DND-41 (cell line): ENCODE results near the gene TAS2R1.

Experiments used
- ATAC-seq: fragments of 200-7000 bp; cut with Tn5 transposase; 3 replicates; pipeline ENCODE4 v1.9.1; 2021; ENCODE audit warnings: low read depth; ENCODE audit not compliant: insufficient read depth
- DNase-seq: peaks from one replicate; pipeline ENCODE4 v3.0.0-alpha.2; 2020
- H2AFZ ChIP-seq: 2 replicates; pipeline ENCODE4 v1.6.0; 2012; ENCODE audit warnings: low read depth, low read length
- H3K27ac ChIP-seq: 2 replicates; pipeline ENCODE4 v1.5.1; 2012; ENCODE audit warnings: low read length, inconsistent platforms
- H3K27me3 ChIP-seq: fragments of 200-600 bp; sonication (generic); 2 replicates; pipeline ENCODE4 v1.6.0; 2012; ENCODE audit warnings: low read length, mild to moderate bottlenecking, inconsistent platforms; ENCODE audit not compliant: insufficient read depth, poor library complexity
- H3K36me3 ChIP-seq: 2 replicates; pipeline ENCODE4 v1.5.1; 2012; ENCODE audit warnings: low read length, inconsistent platforms; ENCODE audit not compliant: insufficient read depth
- H3K4me1 ChIP-seq: 2 replicates; pipeline ENCODE4 v1.5.1; 2012; ENCODE audit warnings: mild to moderate bottlenecking, low read length; ENCODE audit not compliant: insufficient read depth
- H3K4me2 ChIP-seq: 2 replicates; pipeline ENCODE4 v1.6.0; 2012; ENCODE audit warnings: mild to moderate bottlenecking, moderate library complexity, low read length, inconsistent platforms; ENCODE audit not compliant: insufficient read depth
- H3K4me3 ChIP-seq, 2 experiments: fragments of 200-600 bp in 1 of 2; shearing (Covaris generic) in 1 of 2; 2 replicates each; pipeline ENCODE4 v1.5.1; 2012 to 2016; ENCODE audit warnings: inconsistent platforms in 2 of 2, low read length in 2 of 2, mild to moderate bottlenecking in 2 of 2, low read depth in 1 of 2, moderate library complexity in 1 of 2
- H3K79me2 ChIP-seq: 2 replicates; pipeline ENCODE4 v1.6.0; 2012; ENCODE audit warnings: low read length, inconsistent platforms; ENCODE audit not compliant: insufficient read depth
- H3K9ac ChIP-seq: 2 replicates; pipeline ENCODE4 v1.6.0; 2012; ENCODE audit warnings: low read depth, mild to moderate bottlenecking, inconsistent platforms, low read length, moderate library complexity
- H3K9me3 ChIP-seq: 2 replicates; pipeline ENCODE4 v1.5.1; 2012; ENCODE audit warnings: low read length, moderate library complexity, mild to moderate bottlenecking, inconsistent platforms; ENCODE audit not compliant: insufficient read depth, severe bottlenecking
- H4K20me1 ChIP-seq: 2 replicates; pipeline ENCODE4 v1.6.0; 2012; ENCODE audit warnings: low read length; ENCODE audit not compliant: insufficient read depth
- CTCF ChIP-seq: IDR thresholded peaks from 2 replicates; pipeline ENCODE4 v1.5.1; 2012; ENCODE audit warnings: borderline replicate concordance, low read length, moderate library complexity, mild to moderate bottlenecking; ENCODE audit not compliant: poor library complexity, severe bottlenecking; ENCODE audit errors: extremely low read depth
- EZH2 ChIP-seq: IDR thresholded peaks from 3 replicates; pipeline ENCODE4 v1.6.1; 2012; ENCODE audit warnings: borderline replicate concordance, low read depth, mild to moderate bottlenecking, moderate library complexity, low read length, inconsistent platforms; ENCODE audit not compliant: severe bottlenecking

Gene TAS2R1

DNA sequence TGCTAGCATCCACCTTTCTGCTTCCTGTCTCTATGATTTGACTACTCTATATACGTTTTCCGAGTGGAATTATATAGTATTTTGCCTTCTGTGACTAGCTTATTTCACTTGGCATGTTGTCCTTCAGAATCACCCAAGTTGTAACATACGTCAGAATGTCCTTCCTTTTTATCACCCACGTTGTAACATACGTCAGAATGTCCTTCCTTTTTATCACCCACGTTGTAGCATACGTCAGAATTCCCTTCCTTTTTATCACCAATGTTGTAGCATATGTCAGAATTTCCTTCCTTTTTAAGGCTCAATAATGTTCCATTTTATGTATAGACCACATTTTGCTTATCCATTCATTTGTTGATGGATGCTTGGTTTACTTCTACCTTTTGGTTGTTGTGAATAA is 22.9 kb upstream of the TAS2R1 start:
- Histone ChIP-seq H3K27ac (no peak overlapping the region), H4K20me1 (no peaks in the 10 kb centered on the region), H3K36me3 (no peaks in the 10 kb centered on the region), H3K9ac (no peak overlapping the region), H3K79me2 (no peaks in the 10 kb centered on the region), H3K27me3 (no peaks in the 10 kb centered on the region), H3K4me2 (no peak overlapping the region), H3K9me3 (no peaks in the 10 kb centered on the region), H3K4me3 (no peak overlapping the region), H3K4me1 (no peaks in the 10 kb centered on the region), H2AFZ (no peak overlapping the region)
- DNase-seq, result no peak
- TF ChIP-seq EZH2, result no peak
- no peak for TF ChIP-seq CTCF
- ATAC-seq, result no peak

GRCh38 chr5:9652295-9652694 is 22.1 kb upstream of the TAS2R1 start:
- Histone ChIP-seq H3K9me3 (no peaks in the 10 kb centered on the region), H3K27me3 (no peaks in the 10 kb centered on the region), H3K4me3 (no peak overlapping the region), H3K4me2 (no peak overlapping the region), H3K4me1 (no peaks in the 10 kb centered on the region), H2AFZ (no peak overlapping the region), H3K9ac (no peak overlapping the region), H3K36me3 (no peaks in the 10 kb centered on the region), H4K20me1 (no peaks in the 10 kb centered on the region), H3K27ac (no peak overlapping the region), H3K79me2 (no peaks in the 10 kb centered on the region)
- DNase-seq, result no peak
- TF ChIP-seq CTCF, result no peak
- TF ChIP-seq EZH2, result no peak
- no peak for ATAC-seq

DNA sequence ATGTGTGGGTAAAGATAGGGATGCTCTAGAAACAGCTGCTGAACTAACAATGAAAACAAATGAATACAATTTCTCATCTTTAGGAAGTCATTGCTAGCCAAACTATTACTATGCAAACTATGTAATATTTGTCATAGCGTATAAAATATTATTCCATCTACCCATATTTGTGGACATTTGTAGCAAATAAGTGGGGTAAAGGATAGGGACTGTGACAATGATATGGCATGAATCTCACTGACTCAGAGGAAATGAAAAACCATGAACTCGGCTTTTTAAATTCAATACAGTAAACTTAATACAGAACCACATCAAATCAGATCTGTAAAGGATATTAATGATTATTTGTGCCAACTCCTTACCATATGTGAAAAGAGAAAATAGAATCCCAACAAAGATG is 16.7 kb upstream of the TAS2R1 start:
- Histone ChIP-seq H3K9me3 (no peaks in the 10 kb centered on the region), H4K20me1 (no peaks in the 10 kb centered on the region), H3K9ac (no peak overlapping the region), H3K79me2 (no peaks in the 10 kb centered on the region), H3K4me3 (no peak overlapping the region), H2AFZ (no peak overlapping the region), H3K4me2 (no peak overlapping the region), H3K27me3 (no peaks in the 10 kb centered on the region), H3K27ac (no peak overlapping the region), H3K36me3 (no peaks in the 10 kb centered on the region), H3K4me1 (no peaks in the 10 kb centered on the region)
- DNase-seq (no peak), ATAC-seq (no peak)
- no peak for TF ChIP-seq CTCF
- TF ChIP-seq EZH2, result no peak

DNA sequence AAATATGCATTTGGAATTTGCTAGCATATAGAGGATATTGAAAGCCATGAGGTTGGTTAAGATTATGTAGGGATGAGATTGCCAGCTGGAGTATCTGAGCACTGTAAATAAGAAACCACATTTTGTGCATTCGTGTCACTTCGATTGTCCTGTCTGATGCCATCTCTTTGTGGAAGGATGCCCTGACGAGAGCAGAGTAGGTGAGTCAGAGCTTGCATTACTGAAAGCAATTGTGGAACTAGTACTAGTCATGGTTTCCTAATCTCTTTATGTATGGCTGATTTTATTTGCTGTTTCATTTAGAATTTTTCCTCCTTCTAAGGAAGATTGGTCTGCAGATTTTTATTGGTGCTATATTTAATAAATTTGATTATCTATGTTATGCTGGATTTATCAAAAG is 14.5 kb upstream of the TAS2R1 start:
- TF ChIP-seq CTCF (no peak), EZH2 (no peak)
- DNase-seq (no peak), ATAC-seq (no peak)
- no peaks in the 10 kb centered on the region for H4K20me1 ChIP-seq
- H3K4me1 ChIP-seq, result no peaks in the 10 kb centered on the region
- no peak overlapping the region for H3K27ac ChIP-seq
- no peak overlapping the region for H3K9ac ChIP-seq
- H3K27me3 ChIP-seq, result no peaks in the 10 kb centered on the region
- H3K36me3 ChIP-seq, result no peaks in the 10 kb centered on the region
- no peaks in the 10 kb centered on the region for H3K79me2 ChIP-seq
- no peak overlapping the region for H3K4me2 ChIP-seq
- no peaks in the 10 kb centered on the region for H3K9me3 ChIP-seq
- no peak overlapping the region for H2AFZ ChIP-seq
- H3K4me3 ChIP-seq, result no peak overlapping the region
